ENCODE results near the gene RPS18.

The RPS18 gene

DNA sequence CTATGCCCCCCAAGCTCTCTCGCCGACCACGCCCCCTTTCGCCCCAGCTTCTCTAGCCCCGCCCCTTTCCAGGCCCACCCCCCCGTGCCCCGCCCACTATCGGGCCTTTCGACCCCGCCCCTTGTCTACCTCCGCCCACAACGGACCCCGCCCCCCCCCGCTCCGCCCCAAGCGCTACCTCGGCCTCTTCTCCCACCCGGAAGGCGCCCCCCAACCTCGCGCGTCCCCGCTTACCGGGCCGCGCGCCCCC is 45.5 kb downstream of the RPS18 start:
- CTCF ChIA-PET, result interaction anchor here (1.3 to 1.7 kb wide), 2 partner anchors 18 to 28 kb away, joined by 4 to 5 read pairs; no protein-coding TSS in a partner anchor
- TF ChIP-seq ZNF384 (IDR thresholded peaks at IDR 0.05) (no peak), L3MBTL2 (conservative IDR thresholded peaks at IDR 0.05) (no peak), LEF1 (IDR thresholded peaks at IDR 0.05; ENCODE audit: borderline replicate concordance) (no peak), FOXK2 (IDR thresholded peaks at IDR 0.05) (no peak), TARDBP (IDR thresholded peaks at IDR 0.05) (no peak), BHLHE40 (IDR thresholded peaks at IDR 0.05; ENCODE audit: borderline replicate concordance) (no peak), FOXM1 (IDR thresholded peaks at IDR 0.05; ENCODE audit: borderline replicate concordance) (no peak), CTBP1 (IDR thresholded peaks at IDR 0.05; ENCODE audit: borderline replicate concordance) (no peak), SUZ12 (IDR thresholded peaks at IDR 0.05) (no peak), FOXA1 (IDR thresholded peaks at IDR 0.05) (no peak), NFRKB (IDR thresholded peaks at IDR 0.05) (no peak), ELF4 (IDR thresholded peaks at IDR 0.05) (no peak), ARNT (IDR thresholded peaks at IDR 0.05) (no peak), SP1 (IDR thresholded peaks at IDR 0.05) (no peak), HDGF (IDR thresholded peaks at IDR 0.05; ENCODE audit: borderline replicate concordance) (no peak)
- TF ChIP-seq, protein P1, sequence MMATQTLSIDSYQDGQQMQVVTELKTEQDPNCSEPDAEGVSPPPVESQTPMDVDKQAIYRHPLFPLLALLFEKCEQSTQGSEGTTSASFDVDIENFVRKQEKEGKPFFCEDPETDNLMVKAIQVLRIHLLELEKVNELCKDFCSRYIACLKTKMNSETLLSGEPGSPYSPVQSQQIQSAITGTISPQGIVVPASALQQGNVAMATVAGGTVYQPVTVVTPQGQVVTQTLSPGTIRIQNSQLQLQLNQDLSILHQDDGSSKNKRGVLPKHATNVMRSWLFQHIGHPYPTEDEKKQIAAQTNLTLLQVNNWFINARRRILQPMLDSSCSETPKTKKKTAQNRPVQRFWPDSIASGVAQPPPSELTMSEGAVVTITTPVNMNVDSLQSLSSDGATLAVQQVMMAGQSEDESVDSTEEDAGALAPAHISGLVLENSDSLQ (IDR thresholded peaks at IDR 0.05), result no peak
- peak; percentile 70 for DNase-seq (ENCODE audit: extremely low spot score)
- POLR2A ChIA-PET, result interaction anchor here (0.8 to 5.0 kb wide), 15 partner anchors 18 to 345 kb away, joined by 3 to 42 read pairs (median 4); partner anchors contain the start of genes B3GALT4, CUTA, PFDN6 and RGL2

DNA sequence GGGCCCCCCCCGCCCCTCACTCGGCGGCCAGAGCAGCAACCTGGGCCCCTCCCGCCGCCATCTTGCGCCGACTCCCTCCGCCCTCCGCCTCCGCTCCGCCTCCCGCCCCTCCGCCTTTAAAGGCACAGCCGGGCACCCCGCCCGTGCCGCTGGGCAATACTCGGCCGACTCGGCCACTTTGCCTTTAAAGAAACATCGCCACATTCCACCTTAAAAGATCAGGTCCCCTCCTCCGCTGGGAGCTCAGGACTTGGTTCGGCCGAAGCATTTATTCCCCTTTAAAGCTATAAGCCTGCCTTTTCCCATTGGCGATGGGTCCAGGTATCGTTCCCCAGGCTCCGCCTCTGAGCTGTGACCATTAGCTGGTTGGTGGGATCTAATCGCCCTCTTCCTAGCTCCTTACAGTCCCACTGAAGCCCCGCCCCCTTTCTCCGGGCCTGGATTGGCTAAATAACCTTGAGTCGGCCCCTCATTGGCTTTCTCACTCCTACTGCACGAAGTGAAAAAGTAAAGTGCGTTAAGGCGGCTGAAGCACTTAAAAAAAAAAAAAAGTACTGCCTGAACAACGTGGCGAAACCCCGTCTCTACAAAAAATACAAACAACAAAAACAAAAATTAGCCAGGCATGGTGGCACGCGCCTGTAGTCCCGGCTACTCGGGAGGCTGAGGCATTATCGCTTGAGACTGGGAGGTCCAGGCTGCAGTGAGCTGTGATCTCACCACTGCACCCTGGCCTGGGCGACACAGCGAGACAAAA is 46.0 kb downstream of the RPS18 start, which contains the start of gene ZBTB22:
Gene ZBTB22 (minus strand): TSS at position 76 of the 757 bp plus-strand sequence. CDS start 828 bp downstream, outside the sequence.
- POLR2A ChIA-PET, result interaction anchor here (0.6 to 5.0 kb wide), 17 partner anchors 18 to 424 kb away, joined by 3 to 42 read pairs (median 4); partner anchors contain the start of genes B3GALT4, CUTA, PFDN6 and RGL2
- peak; percentile 87 for DNase-seq (ENCODE audit: extremely low spot score)
- CTCF ChIA-PET, result interaction anchor here (0.6 to 1.7 kb wide), 4 partner anchors 11 to 47 kb away, joined by 3 to 10 read pairs (median 4); a partner anchor contains a TSS
- TF ChIP-seq L3MBTL2 (conservative IDR thresholded peaks at IDR 0.05) (peak; percentile 50), FOXA1 (IDR thresholded peaks at IDR 0.05) (no peak), ZNF384 (IDR thresholded peaks at IDR 0.05) (peak; percentile 97)

DNA sequence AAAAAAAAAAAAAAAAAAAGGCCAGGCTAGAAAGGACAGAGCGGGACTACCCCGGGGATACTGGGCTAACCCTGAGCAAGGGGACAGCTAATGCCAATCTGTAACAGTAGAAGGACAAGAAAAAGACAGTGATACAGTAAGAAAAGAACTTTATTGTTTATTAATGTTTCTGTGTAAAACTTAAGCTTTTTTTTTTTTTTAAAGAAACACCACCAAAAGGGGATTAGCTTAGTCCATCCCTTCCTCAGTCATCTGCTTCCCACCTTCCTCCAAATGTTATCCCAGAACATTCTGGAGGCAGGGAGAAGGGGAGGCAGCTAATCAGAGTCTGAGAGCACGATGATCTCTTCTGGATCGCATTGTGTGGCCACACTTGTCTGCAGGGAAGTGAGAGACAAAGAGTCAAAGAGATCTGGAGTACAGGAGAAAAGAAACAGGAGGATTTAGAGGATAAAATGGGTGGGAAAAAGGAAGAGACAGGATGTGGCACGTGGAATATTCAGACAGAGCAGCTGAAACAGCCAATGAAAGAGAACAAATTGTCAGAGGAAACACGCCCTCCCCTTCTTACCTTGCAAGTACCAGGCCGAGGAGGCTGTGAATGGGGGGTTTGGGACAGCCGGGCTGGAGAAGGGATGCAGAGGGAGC is 46.7 kb downstream of the RPS18 start:
- DNase-seq (ENCODE audit: extremely low spot score), result no peak
- CTCF ChIA-PET, result interaction anchor here (0.6 to 1.7 kb wide), 4 partner anchors 11 to 46 kb away, joined by 3 to 10 read pairs (median 4); a partner anchor contains a TSS
- POLR2A ChIA-PET, result interaction anchor here (0.9 to 5.0 kb wide), 11 partner anchors 17 to 136 kb away, joined by 3 to 42 read pairs (median 5); partner anchors contain the start of genes B3GALT4, CUTA, PFDN6 and RGL2
- TF ChIP-seq ELF4 (IDR thresholded peaks at IDR 0.05) (no peak), FOXA1 (IDR thresholded peaks at IDR 0.05) (no peak), FOXK2 (IDR thresholded peaks at IDR 0.05) (no peak), ZNF384 (IDR thresholded peaks at IDR 0.05) (peak; percentile 1), TARDBP (IDR thresholded peaks at IDR 0.05) (no peak), BHLHE40 (IDR thresholded peaks at IDR 0.05; ENCODE audit: borderline replicate concordance) (no peak), FOXM1 (IDR thresholded peaks at IDR 0.05; ENCODE audit: borderline replicate concordance) (no peak), L3MBTL2 (conservative IDR thresholded peaks at IDR 0.05) (peak; percentile 14; the same call in 1 of the 2 replicates)
- TF ChIP-seq, protein P1 (IDR thresholded peaks at IDR 0.05), result no peak

DNA sequence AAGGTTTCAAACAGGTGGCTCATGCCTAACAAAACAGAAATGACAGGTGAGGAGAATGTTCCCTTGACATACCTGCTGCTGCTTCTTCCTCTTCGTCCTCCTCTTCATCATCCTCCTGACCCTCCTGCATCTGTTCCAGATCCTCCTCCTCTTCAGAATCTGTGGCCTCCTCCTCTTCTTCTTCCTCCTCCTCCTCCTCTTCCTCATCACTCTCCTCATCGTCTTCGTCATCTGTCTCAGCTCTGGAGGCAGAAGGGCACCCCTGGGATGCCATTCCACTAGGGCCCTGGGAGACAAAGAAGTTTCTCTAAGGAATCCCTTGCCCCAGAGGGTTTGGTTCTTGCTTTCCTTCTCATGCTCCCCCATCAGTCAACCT is 48.1 kb downstream of the RPS18 start:
- TF ChIP-seq, protein P1 (IDR thresholded peaks at IDR 0.05), result no peak
- no peak for TF ChIP-seq FOXM1 (IDR thresholded peaks at IDR 0.05; ENCODE audit: borderline replicate concordance)
- no peak for TF ChIP-seq TARDBP (IDR thresholded peaks at IDR 0.05)
- TF ChIP-seq SUZ12 (IDR thresholded peaks at IDR 0.05), result no peak
- no peak for TF ChIP-seq NFRKB (IDR thresholded peaks at IDR 0.05)
- TF ChIP-seq BHLHE40 (IDR thresholded peaks at IDR 0.05; ENCODE audit: borderline replicate concordance), result no peak
- TF ChIP-seq ZNF384 (IDR thresholded peaks at IDR 0.05), result no peak
- CTCF ChIA-PET, result no interaction called here
- POLR2A ChIA-PET, result interaction anchor here (5.0 kb wide), 1 partner anchor 22 kb away, joined by 42 read pairs; the partner anchor contains the start of gene RGL2
- no peak for DNase-seq (ENCODE audit: extremely low spot score)

DNA sequence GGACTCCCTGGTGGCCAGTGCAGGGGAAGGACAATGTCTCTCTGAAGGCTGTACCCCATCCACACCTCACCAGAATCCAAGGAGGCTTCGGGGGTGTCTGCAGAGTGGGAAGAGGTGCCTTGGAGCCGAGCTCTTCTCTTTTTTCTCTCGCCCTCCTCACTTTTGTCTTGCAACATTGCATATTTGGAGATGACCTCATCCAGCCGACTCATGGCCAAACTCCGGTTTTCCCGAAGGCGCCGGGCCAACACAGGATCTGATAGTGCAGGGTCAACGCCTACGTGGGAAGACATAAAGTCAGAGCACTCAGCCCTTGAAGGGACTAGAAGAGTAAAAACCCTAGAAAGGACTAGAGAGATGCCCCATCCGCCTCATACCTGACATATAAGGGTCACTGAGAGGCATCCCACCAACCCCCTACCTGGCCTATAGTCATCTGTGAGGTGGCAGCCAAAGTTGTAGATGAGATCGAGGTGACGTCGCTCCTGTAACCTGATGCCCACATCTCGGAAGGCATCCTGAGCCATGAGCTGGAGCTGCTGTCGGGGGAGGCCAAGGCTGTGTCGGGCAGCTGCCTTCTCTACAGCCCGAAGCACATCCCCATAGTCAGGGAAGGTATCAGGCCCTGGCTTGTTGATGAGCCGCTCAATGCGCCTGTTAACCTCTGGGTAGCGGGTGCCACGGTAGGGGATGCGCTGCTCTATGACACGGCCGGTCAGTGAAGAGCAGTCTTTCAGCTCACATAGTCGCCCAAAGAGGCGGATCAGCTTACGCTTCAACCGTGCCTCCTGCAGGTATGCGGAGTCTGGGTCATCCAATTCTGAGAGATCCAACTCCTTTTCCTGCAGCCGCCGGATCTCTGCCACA is 48.7 kb downstream of the RPS18 start:
- DNase-seq (ENCODE audit: extremely low spot score), result no peak
- TF ChIP-seq FOXK2 (IDR thresholded peaks at IDR 0.05) (no peak), L3MBTL2 (conservative IDR thresholded peaks at IDR 0.05) (no peak), LEF1 (IDR thresholded peaks at IDR 0.05; ENCODE audit: borderline replicate concordance) (no peak), ARNT (IDR thresholded peaks at IDR 0.05) (no peak)
- TF ChIP-seq, protein P1 (IDR thresholded peaks at IDR 0.05), result no peak
- ChIA-PET POLR2A (interaction anchor here (1.3 to 5.0 kb wide), 2 partner anchors 22 to 49 kb away, joined by 5 to 42 read pairs; partner anchors contain the start of genes RGL2, RPS18 and VPS52), CTCF (no interaction called here)

Measured in HEK293T (cell line).